Testis (tissue), 2 donors: Measurements from ENCODE around the gene GMFB.

ENCODE experiments used
- POLR2A ChIP-seq: fragments of 450-650 bp; IDR thresholded peaks from one replicate; pipeline ENCODE4 v1.6.1; 2017; ENCODE audit warnings: antibody characterized with exemption, mild to moderate bottlenecking, moderate library complexity
- TF ChIP-seq, protein P1 (sequence below), 3 experiments: fragments of 450-650 bp in 2 of 3; fragments of 200-600 bp in 1 of 3; sonication (generic) in 1 of 3; IDR thresholded peaks; one replicate each; pipeline ENCODE4 v1.5.1; 2016 to 2019; ENCODE audit warnings: antibody characterized with exemption in 3 of 3, mild to moderate bottlenecking in 2 of 3, moderate library complexity in 1 of 3

DNA sequence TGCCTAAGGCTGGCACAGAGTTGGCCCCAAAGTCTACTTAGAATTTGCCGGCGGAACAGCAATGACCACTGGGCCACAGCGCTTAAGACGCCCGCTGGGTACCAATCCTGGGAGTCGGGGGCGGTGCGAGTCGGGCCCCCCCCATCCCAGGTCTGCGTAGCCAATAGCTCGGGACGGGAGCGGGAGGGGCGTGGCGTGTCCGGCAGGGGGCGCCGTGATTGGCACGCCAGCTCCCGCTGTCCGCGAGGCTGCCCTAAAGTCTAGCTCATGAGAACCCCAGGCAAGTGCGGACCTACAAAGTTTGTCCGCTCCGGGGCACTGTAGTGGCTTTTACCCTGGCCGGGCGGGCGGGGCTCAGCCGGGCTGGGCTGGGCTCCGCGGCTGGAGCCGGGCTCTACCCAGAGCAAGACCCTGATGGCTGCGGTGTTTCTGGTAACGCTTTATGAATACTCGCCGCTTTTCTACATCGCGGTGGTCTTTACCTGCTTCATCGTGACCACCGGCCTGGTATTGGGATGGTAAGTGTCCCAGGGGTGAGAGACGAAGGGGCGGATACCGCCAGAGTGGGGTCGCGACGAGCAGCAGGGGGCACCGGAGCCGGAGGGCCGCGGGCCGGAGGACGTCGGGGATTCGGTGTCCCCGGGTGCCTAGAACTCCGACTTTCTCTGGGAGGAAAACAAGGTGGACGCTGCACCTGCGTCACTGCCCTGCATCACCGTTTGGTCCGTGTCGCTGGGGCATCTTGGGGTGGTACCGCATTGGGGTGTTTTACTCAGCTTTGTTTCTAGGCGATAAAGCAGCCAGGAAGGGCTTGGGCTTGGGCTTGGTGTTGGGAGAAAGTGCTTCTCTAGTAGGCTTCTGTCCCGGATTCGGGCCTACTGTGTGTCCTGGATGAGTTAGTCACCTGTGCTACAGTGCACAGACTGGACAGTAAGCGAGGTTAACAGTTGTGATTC lies 21.0 kb upstream of the GMFB start, which contains the start of gene CGRRF1:
- TF ChIP-seq, protein P1, sequence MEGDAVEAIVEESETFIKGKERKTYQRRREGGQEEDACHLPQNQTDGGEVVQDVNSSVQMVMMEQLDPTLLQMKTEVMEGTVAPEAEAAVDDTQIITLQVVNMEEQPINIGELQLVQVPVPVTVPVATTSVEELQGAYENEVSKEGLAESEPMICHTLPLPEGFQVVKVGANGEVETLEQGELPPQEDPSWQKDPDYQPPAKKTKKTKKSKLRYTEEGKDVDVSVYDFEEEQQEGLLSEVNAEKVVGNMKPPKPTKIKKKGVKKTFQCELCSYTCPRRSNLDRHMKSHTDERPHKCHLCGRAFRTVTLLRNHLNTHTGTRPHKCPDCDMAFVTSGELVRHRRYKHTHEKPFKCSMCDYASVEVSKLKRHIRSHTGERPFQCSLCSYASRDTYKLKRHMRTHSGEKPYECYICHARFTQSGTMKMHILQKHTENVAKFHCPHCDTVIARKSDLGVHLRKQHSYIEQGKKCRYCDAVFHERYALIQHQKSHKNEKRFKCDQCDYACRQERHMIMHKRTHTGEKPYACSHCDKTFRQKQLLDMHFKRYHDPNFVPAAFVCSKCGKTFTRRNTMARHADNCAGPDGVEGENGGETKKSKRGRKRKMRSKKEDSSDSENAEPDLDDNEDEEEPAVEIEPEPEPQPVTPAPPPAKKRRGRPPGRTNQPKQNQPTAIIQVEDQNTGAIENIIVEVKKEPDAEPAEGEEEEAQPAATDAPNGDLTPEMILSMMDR (IDR thresholded peaks at IDR 0.05) = peak; percentile 72 to 93 (median 92)
- no peak for TF ChIP-seq POLR2A
